8988T (cell line): ENCODE results near the gene SRM.
"Not testable (repeated sequence)": the region's sequence is repeated elsewhere in the genome, so short reads cannot be mapped to it uniquely, and the experiment has no call there.

Source experiments
- DNase-seq: peaks from one replicate; pipeline ENCODE4 v3.0.0; 2011

SRM gene

DNA sequence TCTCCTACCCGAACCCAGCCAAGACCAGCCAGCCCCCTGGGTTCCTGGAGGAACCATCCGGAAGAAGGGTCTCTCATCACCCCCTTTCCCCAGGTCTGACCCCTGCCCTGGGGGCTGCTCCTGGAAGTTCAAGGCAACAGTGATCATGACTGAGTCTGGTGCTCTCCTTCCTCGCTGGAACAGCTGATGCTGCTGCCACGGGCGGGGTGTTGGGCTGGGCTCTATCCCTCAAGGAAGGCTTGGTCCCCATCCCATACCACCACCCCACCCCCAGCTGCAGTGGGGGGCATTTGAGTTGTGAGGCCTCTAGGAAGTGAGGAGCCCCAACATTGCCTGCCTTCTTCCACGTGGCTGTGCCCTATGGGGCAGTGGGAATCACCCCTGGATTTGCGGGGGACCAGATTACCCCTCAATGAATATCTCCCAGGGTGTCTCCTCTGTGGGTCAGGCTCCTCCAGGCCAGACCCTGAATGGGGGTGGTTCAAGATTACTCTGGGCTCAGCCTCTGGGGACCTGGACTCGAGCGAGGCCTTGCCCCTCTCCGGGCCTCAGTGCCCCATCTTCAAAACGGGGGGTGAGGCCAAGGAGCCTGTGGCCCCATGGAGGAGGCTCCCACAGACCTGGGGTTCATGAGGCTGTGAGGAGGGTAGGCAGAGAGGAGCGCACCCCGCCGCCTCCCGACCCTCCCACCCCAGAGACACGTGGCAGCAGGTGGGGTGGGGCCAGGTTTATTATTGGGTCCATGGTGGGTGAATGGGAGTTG is 15.6 kb downstream of the SRM start:
- DNase-seq: no peak

GRCh38 chr1:11042995-11043874 is 16.6 kb downstream of the SRM start:
- DNase-seq: no peak

- DNase-seq: no peak
Observed at GRCh38 chr1:11042065-11042464, 17.8 kb downstream of the SRM start.

- no peak for DNase-seq
Observed at GRCh38 chr1:11041048-11041447, 18.8 kb downstream of the SRM start.

- not testable (repeated sequence) for DNase-seq
Observed at GRCh38 chr1:11040105-11040429, 19.8 kb downstream of the SRM start.

GRCh38 chr1:11039351-11040104 is 20.3 kb downstream of the SRM start:
- no peak for DNase-seq

GRCh38 chr1:11037740-11038182 is 22.1 kb downstream of the SRM start:
- no peak for DNase-seq

DNA sequence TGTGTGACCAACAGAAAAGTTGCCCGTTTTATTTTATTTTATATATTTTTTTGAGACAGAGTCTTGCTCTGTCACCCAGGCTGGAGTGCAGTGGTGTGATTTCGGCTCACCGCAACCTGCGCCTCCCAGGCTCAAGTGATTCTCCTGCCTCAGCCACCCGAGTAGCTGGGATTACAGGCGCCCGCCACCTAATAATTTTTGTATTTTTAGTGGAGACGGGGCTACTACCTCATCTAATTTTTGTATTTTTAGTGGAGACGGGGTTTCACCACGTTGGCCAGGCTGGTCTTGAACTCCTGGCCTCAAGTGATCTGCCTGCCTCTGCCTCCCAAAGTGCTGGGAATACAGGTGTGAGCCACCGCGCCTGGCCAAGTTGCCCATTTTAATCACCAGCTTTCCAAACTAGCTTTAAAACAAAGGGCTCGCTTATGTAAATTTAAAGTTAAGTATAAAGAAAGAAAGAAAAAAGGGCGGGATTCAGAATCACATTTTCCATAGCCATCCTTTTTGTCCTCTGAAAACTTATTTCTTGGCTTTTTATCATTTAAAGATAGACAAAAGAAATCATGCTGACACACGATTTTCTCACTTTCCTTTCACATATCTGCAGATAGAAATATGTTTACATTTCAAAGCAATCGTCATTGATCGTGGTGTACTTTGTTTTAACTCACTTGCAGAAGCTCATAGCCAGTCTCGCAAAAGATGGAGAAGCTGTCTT is 22.6 kb downstream of the SRM start:
- DNase-seq: not testable (repeated sequence)

DNA sequence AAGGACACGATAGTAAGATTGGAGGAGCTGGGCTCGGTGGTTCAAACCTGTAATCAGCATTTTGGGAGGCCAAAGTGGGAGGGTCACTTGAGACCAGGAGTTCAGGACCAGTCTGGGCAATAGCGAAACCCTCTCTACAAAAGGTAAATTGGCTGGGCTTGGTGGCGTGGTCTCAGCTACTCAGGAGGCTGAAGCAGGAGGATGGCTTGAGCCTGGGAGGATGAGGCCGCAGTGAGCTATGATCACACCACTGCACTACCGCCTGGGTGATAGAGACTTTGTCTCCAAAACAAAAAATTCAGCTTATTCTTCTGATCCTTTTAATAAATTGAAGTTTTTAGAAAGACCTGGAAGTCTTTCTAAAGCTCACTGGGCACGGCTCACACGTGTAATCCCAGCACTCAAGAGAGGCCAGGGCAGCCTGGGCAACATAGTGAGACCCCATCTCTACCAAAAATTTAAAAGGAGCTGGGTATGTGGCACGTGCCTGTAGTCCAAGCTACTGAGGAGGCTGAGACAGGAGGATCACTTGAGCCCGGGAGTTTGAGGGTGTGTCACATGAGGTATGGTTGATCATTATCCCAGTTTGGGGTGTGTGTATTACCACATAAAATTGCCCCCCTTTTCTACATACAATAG is 28.1 kb downstream of the SRM start:
- DNase-seq: no peak

- no peak for DNase-seq
Observed at GRCh38 chr1:11030865-11031264, 29.0 kb downstream of the SRM start.

DNA sequence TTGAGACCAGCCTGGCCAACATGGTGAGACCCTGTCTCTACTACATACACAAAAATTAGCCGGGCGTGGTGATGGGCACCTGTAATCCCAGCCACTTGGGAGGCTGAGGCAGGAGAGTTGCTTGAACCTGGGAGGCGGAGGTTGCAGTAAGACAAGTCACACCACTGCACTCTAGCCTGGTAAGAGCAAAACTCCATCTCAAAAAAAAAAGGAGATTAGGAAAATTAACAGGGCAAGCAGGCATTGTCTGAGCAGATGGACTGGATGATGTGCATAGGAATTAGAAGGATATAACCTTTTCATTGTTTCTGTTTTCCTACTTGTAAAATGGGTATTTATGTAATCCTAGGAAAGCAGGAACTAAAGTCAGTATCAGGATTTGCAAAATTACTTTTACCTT is 31.8 kb downstream of the SRM start:
- no peak for DNase-seq

DNA sequence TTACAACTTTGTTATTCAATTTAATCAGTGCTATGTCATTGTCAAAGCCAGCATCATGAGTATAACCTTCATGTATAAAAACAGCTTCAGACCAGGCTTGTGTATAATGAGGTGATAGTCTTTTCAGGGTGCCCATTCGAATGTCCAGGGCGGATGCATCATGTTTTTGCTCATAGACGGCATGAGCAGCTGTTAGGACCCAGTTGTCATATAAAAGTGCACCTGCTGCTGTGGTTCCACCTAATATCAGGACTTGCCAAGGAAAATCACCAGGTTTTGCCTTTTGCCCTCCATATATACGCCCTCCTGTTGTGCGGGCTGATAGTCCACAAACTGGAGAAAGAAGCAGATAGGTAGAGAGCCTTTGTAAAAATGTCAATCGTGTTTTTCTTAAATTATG is 32.5 kb downstream of the SRM start:
- no peak for DNase-seq

- no peak for DNase-seq
Observed at GRCh38 chr1:11026903-11027302, 32.9 kb downstream of the SRM start.

DNA sequence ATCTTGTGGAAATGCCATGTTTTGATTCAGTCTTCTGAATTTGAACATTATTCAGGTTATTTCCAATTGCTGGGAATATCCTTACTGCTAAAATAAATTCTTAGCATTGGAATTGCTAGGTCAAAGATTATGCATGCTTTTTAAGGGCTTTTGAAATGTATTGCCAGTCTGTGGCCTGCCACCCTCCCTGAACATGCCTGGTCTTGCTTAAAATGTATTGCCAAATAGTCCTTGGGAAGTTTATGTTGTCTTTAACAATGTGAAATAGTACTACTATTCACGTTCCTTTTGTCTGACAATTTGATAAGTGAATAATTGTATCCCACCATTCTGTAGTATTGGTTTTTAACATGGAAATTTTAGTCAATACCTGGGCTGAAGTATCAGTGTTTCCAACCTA is 33.8 kb downstream of the SRM start:
- DNase-seq: no peak

- DNase-seq: no peak
Observed at GRCh38 chr1:11025618-11026017, 34.2 kb downstream of the SRM start.

GRCh38 chr1:11024874-11025203 is 35.0 kb downstream of the SRM start:
- no peak for DNase-seq

DNA sequence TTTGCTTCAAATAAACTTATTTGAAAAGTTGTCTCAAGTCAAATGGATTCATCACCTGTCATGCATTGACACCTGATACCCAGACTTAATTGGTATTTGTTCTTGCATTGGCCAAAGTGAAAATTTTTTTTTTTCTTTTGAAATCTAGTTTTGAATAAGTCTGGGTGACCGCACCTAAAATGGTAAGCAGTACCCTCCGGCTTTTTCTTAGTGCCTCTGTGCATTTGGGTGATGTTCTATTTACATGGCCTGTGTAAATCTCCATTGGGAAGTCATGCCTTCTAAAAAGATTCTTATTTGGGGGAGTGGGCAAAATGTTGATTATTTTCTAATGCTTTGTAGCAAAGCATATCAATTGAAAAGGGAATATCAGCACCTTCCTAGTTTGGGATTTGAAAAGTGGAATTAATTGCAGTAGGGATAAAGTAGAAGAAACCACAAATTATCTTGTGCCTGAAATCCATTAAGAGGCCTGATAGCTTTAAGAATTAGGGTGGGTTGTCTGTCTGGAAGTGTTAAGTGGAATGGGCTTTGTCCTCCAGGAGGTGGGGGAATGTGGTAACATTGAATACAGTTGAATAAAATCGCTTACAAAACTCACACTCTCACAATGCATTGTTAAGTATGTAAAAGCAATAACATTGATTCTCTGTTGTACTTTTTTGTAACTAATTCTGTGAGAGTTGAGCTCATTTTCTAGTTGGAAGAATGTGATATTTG is 35.5 kb downstream of the SRM start:
- no peak for DNase-seq

DNA sequence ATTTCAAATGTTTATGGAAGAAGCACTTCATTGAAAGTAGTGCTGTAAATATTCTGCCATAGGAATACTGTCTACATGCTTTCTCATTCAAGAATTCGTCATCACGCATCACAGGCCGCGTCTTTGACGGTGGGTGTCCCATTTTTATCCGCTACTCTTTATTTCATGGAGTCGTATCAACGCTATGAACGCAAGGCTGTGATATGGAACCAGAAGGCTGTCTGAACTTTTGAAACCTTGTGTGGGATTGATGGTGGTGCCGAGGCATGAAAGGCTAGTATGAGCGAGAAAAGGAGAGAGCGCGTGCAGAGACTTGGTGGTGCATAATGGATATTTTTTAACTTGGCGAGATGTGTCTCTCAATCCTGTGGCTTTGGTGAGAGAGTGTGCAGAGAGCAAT is 36.6 kb downstream of the SRM start:
- no peak for DNase-seq

DNA sequence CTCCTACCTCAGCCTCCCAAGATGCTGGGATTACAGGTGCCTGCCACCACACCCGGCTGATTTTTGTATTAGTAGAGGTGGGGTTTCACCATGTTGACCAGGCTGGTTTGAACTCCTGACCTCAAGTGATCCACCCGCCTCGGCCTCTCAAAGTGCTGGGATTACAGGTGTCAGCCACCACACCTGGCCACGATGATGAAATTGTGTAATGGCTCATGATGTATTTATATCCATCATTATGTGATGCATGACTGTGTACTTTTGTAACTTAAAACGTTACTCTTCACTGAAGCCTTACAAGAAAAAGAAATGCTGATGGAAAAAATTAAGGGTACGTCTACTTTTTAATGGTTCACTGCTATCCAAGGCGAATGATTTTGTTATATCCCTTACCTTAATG is 39.8 kb downstream of the SRM start:
- DNase-seq: no peak

DNA sequence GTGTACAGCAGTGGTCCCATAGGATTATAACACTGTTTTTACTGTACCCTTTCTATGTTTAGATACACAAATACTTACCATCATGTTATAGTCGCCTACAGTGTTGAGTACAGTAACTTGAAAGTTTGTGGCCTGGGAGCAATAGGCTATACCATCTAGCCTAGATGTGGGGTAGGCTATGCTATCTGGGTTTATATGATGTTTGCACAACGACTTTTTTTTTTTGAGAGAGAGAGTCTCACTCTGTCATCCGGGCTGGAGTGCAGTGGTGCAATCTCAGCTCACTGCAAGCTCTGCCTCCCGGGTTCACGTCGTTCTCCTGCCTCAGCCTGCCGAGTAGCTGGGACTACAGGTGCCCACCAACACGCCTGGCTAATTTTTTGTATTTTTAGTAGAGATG is 40.5 kb downstream of the SRM start:
- not testable (repeated sequence) for DNase-seq

GRCh38 chr1:11013160-11013531 is 46.7 kb downstream of the SRM start:
- DNase-seq: no peak
